GM03348 (cell line): Measurements from ENCODE around the gene LZTR1.

Experiments used
- DNase-seq: peaks from one replicate; pipeline ENCODE4 v3.0.0; 2012; ENCODE audit warnings: low spot score

The LZTR1 gene

DNA sequence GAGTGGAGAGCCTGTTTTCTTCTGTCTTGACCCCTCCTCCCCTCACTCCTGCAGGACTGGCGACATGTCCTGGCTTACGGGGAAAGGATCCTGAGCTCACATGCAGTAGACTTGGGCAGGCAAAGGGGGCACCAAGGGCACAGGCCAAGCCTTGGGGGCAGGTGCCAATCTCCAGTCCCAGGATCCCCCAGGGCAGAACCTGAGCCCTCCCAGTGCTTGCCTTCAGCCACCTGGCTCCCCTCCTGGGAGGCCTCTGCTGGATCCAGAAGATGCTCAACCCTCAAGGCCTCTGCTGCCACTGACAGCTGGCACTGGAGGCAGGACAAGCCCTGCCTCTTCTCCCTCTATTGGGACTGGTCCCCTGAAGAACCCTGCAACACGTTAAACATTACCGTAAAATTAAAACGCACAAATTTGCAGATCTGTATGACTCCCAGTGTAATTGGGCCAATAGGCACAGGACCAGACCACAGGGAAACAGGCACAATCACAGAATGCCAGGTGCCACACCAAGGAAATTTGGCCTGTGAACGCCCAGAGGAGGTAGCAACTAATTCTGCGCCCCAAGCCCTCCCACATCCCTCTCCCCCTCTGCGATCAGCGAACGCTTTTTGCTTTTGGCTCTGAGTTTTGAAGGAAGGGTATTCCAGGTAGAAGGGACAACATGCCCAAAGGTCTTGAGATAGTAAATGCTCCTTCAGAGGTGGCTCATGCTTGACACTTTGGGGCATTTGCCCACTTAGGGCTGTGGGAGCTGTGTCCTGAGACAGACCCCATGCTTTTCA, 967 bp upstream of the LZTR1 start:
- DNase-seq = no peak

DNA sequence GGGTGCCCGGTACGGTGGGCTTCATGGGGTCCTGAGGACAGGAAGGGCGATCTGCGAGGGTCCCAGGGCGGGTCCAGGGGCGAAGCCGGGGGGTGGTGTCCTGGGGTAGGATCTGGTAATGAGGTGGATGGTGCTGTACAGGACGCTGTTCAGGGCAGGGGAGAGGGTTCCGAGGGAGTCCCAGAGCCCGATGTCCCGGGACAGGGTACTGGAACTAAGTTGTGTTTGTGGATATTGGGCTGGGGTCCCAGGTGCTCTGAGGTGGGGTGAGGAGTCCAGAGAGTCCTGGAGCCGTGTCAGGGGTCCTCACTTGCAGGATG, 426 bp downstream of the LZTR1 start:
- DNase-seq = no peak

DNA sequence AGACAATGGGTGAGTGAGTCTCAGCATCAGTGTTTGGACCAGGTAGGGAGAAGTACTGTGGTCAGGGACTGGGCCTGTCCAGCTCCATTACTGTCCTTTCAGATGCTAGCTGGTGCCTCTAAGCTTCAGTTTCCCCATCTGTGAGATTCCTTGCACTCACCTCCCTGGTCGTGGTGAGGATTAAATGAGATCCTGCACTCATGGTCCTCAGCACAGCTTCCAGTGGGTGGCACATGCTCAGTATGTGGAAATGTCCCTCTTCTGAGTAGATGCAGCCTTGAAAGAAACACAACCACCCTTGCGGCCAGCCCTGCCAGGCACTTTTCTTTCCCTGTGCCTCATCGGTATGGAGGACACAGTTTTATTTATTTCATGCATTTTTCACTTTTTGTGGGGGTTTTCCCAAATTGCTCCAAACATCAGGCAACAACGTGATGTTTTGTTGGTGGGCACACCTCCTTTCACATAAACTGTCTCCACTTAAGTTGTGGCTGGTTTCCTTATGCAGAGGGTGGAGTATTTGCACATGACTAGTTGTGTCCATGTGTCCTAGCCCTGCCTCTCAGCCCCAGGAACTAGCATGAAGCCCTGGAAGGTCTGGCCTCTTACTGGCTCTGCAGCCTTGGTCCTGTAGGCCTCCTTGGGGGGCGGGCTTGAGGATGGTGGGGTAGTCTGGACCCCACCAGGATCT, 1.1 kb downstream of the LZTR1 start:
- no peak for DNase-seq

DNA sequence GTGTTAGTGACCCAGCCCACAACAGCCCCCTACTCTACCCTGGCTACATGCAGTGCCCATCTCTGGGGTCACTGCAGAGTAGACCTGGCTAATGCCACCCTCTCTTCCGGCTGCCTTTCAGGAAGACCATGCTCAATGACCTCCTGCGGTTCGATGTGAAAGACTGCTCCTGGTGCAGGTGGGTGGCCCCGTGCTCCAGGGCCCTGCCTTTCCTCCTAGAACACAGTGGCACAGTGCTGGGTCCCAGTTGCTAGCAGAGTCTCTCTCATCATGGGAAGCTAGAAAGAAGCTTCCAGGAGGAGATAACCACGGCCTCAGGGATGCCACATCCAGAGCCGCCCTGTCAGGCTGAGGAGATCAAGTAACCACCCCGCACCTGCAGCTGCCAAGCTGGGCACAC, 3.6 kb downstream of the LZTR1 start:
- DNase-seq = no peak

DNA sequence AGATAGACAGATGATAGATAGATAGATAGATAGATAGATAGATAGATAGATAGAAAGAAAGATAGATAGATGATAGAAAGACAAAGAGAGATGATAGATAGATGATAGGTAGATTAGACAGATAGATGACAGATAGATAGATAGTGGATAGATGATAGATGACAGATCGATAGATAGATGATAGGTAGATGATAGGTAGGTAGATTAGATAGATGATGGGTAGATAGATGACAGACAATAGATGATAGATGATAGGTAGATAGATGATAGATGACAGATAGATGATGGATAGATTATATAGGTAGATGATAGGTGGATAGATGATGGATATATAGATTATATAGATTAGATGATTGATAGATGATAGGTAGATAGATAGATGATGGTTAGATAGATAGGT, 4.3 kb downstream of the LZTR1 start:
- DNase-seq = no peak

DNA sequence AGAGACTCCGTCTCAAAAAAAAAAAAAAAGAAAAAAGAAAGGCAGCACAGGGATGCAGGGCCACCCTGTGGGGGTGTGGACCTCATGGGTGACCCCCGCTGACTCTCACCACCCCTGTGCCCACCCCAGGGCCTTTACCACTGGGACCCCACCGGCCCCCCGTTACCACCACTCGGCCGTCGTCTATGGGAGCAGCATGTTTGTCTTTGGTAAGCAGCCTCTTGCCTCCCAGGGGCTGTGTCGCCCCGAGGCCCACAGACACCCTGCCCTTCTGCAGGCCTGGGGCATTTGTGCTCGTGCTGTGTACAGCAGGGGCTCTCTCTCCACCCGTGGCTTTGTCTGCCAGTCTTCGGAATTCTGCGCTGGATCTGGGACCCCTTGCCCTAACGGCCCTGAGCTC, 5.3 kb downstream of the LZTR1 start:
- DNase-seq = no peak

DNA sequence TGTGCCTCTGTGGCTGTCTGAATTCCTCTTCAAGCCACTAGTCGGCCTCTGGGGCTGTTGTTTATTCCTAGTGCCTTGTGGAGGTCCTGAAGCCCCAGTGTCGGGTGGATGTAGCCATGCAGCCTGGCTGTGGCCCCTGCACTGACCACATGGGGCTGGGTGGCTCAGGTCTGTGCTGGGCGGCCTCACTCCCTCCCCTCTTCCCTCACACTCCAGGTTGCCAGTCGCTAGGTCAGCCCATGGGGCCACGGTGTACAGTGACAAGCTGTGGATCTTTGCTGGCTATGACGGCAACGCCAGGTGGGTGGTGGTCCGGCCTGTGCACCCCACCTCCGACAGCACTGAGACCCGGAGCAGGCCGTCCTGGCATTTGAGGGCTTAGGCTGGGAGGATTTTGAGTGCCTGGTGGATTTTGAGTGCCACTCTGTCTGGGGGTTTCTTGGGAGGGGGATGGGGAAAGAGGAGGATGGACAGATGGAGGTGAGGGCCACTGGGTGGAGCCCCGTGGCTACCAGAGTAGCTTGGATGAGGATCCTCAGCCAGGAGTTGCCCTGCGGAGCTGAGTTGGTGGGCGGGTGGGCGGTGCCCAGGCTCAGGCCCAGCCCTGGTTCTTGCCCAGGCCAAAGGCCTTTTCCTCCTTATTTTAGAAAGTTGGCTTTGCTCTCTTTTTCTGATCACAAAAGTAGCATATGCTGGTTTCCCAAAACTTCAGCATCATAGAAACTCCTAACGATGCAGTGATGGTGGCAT, 6.7 kb downstream of the LZTR1 start:
- DNase-seq = no peak

DNA sequence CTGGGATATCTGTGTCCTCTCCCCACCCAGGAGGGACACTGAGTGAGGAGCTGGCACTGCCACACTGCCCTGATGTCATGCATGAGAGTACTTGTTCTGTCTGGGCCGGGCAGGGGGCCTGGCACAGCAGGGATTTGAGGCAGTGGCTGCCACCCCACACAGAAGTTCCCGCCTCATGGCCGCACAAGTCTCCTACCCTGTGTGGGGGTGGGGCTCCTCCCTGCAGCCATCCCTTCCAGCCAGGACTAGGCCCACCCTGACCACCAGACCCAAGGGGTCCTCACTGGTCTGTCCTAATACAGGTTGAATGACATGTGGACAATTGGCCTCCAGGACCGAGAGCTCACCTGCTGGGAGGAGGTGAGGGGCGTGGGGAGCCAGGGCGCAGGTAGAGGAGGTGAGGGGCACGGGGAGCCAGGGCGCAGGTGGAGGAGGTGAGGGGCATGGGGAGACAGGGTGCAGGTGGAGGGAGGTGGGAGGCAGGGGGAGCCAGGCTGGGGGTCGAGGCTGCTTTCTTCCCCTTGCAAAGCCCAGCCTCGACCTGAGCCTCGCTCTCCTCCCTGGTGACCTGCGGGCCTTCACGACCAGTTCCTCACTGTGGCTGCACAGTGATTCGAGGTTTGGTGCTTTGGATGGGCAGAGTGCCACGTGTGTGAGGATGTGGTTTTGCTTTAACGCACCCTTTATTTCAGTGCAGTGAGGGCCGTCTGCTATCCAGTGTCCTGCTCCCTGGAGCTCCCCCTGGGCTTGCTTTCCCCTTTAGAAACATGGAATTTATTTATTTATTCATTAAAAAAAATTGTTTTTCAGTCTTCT, 7.4 kb downstream of the LZTR1 start:
- no peak for DNase-seq

DNA sequence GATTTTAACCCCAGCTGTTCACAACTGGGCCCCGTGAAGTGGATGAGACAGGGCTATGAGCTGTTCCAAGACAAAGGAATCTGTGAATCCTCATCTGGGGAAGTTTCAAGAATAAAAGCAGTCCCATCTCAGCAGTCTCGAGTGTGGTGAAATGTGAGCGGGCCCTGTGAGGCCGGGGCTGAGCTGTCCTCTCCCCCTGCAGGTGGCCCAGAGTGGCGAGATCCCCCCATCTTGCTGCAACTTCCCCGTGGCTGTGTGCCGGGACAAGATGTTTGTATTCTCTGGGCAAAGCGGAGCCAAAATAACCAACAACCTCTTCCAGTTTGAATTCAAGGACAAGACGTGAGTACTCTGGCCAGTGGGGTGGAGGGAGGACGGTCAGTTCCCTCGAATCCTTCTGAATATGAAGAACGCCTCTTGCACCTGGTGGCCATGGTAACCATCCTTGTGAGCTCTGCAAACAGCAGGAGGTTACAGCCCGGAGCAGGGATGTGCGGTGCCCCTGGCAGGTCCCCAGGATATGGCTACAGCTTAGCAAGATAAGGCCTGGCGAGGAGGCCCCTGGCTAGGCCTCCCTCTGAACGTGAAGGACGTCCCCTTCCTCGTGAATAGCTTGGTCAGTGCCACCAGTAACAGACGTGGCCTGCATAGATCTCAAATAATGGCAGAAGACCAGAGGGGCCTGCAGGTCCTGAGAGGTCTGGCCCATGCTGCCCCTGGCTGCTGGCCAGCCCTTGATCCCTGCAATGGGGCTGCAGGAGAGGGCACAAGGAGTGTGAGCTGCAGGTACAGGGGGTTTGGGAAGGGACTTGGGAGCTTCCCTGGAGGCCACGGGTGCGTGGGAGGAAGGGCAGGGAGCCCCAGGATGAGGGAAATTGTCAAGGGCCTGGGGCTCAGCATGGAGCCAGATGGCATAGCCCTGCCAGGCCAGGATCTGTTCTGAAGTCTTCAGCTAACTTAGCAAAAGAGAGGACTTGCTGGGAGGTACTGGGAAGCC, 8.4 kb downstream of the LZTR1 start:
- DNase-seq = no peak

DNA sequence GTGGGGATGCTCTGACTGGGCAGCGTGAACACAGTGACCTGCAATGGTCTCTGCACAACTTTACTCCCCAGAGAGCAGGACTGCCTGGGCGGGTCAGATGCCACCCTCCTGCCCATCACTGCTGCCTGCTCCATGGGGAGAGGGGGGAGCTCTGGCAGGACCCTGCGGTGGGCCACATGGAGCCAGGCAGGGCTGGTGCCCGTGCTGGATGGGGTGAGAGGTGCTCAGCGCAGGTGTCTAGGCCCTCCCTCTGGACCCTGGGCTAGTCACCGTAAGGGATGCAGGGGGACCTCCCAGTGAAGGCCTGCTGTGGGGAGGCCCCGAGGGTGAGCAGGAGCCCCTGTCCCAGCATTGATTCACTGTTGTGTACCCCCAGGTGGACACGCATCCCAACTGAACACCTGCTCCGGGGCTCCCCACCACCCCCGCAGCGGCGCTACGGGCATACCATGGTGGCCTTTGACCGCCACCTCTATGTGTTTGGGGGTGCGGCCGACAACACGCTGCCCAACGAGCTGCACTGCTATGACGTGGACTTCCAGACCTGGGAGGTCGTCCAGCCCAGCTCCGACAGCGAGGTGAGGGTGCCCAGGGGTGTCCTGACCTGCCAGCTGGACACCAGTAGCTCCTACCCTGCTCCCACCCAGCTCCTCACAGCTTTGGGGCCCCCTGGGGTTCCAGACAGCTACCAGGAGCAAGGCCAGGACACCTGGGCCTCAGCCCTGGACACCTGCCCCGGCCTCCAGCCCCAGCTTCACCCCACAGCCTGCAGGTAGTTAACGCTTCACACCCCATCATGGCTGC, 9.4 kb downstream of the LZTR1 start:
- no peak for DNase-seq

DNA sequence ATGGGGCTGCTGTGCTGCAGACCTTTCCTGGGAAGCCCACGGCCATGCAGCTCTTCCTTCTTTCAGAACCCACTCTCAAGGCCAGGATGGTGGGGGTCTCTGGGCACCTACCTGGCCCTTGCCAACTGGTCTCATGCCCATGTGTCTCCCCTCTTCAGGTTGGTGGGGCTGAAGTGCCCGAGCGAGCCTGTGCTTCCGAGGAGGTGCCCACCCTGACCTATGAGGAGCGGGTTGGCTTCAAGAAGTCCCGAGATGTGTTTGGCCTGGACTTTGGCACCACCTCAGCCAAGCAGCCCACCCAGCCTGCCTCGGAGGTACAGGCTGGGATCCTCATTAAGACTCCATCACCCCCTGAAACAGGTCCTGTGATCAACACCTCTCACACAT, 10.0 kb downstream of the LZTR1 start:
- no peak for DNase-seq

DNA sequence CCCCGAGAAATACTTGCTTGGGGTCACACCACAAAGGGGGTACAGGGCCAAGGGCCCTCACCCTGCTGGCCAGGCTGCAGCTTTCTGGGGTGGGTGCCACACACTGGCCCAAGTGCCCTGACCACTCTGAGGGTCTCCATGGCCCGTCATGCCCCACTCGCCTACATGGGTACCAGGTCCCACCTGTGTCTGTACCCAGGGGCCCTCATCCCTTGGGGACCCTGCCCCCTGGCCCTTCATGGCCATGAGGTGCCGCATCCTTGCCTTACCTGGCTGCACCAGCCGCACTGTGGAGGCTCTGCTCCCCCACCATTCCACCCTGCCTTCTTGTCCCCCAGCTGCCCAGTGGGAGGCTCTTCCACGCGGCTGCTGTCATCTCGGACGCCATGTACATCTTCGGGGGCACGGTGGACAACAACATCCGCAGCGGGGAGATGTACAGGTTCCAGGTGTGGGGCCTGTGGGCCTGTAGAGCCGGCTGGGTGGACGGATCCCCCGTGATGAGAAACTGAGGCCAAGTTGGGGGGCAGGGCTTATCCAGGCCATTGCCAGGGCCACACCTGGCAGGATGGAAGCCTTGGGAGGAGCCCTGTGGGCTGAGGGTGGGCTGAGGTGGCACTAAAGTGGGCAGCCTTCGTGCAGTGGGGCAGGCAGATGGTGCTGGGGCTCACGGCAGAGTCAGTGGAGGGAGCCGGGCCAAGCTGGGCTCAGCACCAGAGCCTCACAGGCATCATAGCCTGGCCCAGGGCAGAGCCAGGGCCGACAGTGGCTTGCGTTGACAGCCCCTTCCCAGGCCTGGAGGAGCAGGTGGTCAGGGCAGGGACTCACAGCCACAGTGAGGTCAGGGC, 10.6 kb downstream of the LZTR1 start:
- no peak for DNase-seq

DNA sequence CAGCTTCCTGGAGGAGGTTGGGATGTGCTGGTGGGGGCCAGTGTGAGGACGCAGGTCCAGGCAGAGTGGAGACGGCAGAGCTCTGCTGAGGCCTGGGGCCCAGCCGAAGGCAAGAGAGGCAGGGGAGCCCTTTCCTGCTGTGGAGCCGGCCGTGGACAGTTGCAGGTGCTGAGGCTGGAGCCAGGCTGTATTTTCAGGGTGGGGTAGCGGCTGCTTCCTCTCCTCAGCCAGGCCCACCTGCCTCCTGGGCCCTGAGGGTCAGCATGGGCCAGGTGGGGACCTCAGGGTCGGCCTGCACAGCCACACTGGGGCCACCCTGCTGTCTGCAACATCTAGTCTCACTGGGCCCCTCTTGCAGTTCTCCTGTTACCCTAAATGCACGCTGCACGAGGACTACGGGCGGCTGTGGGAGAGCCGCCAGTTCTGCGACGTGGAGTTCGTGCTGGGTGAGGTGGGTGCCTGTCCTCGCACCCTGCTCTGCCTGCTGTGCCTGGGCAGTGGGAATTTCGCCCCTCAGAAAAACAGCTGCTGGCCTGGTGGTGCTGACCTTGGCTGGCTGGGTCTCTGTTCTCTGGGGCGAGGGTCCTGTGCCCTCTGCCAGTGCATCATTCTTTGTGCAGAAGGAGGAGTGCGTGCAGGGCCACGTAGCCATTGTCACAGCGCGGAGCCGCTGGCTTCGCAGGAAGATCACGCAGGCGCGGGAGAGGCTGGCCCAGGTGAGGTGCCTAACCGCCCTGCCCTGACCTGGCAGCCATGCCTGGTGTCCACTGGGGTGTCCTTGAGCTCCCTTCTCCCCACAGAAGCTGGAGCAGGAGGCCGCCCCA, 11.4 kb downstream of the LZTR1 start:
- no peak for DNase-seq

DNA sequence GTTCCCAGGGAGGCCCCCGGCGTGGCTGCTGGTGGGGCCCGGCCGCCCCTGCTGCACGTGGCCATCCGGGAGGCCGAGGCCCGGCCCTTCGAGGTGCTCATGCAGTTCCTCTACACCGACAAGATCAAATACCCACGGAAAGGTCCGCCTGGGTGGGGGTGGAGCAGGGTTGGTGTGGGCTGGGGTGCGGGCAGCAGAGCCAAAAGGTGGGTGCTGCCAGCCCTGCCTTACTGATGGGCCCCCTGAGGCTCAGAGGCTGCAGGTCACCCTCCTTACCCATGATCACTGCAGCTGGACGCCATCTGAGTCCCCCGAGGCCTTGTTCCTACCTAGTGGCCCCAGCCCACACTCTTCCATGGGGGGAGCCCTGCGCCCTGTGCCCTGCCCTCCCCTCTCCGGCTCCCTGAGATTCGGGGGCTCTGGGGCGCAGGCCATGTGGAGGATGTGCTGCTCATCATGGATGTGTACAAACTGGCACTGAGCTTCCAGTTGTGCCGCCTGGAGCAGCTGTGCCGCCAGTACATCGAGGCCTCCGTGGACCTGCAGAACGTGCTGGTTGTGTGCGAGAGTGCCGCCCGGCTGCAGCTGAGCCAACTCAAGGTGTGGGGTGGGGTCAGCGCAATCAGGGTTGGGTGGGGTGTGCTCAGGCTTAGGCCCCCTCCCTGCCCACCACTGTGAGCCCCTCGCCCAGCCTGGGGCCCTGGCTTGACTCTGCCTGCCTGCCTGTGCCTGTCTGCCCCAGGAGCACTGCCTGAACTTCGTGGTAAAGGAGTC, 12.2 kb downstream of the LZTR1 start:
- DNase-seq = no peak

DNA sequence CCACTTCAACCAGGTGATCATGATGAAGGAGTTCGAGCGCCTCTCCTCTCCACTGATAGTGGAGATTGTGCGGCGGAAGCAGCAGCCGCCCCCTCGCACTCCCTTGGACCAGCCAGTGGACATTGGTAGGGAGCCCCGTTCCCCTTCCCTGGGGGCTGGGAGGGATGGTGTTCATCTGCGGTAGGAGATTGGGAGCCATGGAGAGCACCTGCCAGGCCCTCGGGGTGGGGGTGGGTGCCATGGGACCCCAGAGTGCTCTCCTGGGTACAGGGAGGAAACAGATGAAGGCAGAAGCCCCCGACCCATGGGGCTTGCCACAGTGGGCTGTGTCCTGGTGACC, 12.8 kb downstream of the LZTR1 start:
- DNase-seq = no peak

DNA sequence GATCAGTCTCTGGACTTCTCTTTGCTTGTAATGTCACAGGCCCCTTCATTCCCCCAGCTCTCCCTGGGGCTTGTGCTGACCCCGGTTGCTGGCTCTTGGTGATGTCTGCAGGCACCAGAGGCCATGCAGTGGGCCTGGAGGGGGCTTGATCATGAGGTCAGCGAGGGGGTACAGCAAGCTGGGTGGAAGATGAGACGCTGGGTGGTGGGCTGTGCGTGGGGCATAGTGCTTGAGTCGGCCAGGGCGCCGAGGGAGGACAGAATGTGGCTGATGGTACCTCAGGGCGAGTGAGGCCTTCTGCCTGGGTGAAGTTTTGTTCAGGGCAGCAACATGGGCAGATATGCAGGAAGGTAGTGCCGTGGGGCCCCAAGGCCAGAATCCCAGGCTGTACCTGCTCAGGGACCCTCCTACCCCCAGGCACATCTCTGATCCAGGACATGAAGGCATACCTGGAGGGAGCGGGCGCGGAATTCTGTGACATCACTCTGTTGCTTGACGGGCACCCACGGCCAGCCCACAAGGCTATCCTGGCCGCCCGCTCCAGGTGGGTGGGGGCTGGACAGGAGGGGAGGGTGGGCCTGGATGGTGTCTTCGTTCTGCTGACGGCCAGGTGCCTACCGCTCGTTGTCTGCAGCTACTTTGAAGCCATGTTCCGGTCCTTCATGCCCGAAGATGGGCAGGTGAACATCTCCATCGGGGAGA, 13.4 kb downstream of the LZTR1 start:
- no peak for DNase-seq

DNA sequence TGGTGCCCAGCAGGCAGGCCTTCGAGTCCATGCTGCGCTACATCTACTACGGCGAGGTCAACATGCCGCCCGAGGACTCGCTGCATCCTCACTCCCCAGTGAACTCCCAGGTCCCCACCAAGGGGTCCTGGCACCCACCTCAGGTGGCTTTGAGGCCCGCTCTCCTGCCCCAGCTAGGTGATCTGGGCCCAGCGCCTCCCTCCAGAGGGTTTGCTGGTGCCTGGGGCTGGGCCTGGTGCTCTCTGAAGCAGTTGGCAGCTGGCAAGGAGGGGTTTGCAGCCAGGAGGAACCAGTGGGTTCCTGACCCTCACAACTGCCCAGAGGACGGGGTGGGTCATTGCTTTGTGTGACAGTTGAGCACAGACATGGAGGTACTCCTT, 13.9 kb downstream of the LZTR1 start:
- DNase-seq = no peak
